ENCODE measurements around the gene AFM.

AFM gene

DNA sequence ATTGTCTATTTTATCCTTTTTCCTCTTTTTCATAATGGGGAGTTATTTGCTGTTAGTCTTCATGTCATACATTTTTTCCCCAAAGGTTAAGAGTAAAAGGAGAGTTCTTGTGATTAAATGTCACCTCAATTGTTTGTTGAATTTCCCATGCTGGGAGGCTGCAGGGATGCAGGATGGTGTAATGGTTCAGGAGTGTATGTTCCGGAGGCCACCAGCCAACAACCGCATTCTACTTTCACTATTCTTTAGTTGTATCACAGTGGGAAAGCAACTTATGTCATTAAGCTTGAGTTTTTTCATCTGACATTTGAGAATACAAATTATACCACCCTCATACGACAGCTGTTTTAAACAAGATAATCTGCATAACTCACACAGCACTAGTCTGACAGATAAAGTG is 30.1 kb upstream of the AFM start:
- no peak overlapping the region for H3K27ac ChIP-seq
- H3K4me3 ChIP-seq (ENCODE audit: low read depth, low read length): no peak overlapping the region
- TF ChIP-seq, protein P1, sequence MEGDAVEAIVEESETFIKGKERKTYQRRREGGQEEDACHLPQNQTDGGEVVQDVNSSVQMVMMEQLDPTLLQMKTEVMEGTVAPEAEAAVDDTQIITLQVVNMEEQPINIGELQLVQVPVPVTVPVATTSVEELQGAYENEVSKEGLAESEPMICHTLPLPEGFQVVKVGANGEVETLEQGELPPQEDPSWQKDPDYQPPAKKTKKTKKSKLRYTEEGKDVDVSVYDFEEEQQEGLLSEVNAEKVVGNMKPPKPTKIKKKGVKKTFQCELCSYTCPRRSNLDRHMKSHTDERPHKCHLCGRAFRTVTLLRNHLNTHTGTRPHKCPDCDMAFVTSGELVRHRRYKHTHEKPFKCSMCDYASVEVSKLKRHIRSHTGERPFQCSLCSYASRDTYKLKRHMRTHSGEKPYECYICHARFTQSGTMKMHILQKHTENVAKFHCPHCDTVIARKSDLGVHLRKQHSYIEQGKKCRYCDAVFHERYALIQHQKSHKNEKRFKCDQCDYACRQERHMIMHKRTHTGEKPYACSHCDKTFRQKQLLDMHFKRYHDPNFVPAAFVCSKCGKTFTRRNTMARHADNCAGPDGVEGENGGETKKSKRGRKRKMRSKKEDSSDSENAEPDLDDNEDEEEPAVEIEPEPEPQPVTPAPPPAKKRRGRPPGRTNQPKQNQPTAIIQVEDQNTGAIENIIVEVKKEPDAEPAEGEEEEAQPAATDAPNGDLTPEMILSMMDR (IDR thresholded peaks at IDR 0.05; ENCODE audit: low read depth, low read length): no peak
- no peaks in the 10 kb centered on the region for H3K36me3 ChIP-seq
- H3K9me3 ChIP-seq (ENCODE audit: severe bottlenecking): no peaks in the 10 kb centered on the region
- no peaks in the 10 kb centered on the region for H3K27me3 ChIP-seq (ENCODE audit: insufficient read depth, low read depth, severe bottlenecking)
- no peak for DNase-seq

DNA sequence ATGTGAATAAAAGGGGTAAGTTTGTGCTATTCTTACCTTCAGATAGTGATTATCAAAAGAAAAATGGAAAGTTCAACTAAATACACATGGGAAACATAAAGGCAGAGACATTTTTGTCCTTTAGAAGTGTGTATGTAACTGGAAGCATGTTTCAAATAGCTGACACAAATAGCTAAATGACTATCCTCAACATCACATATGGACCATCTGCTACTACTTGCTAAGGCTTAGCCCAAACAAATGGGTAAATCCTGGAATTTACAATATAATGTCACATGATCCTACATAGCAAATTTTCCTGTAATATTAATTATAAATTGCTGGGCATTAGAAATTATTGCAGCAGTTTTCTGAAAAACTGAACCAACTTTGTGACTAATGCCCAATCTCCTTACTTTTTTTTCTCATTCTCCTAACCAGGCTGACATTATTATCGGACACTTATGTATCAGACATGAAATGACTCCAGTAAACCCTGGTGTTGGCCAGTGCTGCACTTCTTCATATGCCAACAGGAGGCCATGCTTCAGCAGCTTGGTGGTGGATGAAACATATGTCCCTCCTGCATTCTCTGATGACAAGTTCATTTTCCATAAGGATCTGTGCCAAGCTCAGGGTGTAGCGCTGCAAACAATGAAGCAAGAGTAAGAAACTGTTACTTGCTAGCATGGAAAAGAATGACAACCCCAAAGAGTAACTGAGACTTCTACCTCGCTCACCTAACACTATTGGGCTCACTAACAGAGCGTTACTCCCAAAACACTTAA is 29.4 kb upstream of the AFM start:
- TF ChIP-seq, protein P1 (IDR thresholded peaks at IDR 0.05; ENCODE audit: low read depth, low read length): no peak
- Histone ChIP-seq H3K27ac (no peak overlapping the region), H3K9me3 (ENCODE audit: severe bottlenecking) (no peaks in the 10 kb centered on the region), H3K36me3 (no peaks in the 10 kb centered on the region), H3K27me3 (ENCODE audit: insufficient read depth, low read depth, severe bottlenecking) (no peaks in the 10 kb centered on the region), H3K4me3 (ENCODE audit: low read depth, low read length) (no peak overlapping the region)
- no peak for DNase-seq

DNA sequence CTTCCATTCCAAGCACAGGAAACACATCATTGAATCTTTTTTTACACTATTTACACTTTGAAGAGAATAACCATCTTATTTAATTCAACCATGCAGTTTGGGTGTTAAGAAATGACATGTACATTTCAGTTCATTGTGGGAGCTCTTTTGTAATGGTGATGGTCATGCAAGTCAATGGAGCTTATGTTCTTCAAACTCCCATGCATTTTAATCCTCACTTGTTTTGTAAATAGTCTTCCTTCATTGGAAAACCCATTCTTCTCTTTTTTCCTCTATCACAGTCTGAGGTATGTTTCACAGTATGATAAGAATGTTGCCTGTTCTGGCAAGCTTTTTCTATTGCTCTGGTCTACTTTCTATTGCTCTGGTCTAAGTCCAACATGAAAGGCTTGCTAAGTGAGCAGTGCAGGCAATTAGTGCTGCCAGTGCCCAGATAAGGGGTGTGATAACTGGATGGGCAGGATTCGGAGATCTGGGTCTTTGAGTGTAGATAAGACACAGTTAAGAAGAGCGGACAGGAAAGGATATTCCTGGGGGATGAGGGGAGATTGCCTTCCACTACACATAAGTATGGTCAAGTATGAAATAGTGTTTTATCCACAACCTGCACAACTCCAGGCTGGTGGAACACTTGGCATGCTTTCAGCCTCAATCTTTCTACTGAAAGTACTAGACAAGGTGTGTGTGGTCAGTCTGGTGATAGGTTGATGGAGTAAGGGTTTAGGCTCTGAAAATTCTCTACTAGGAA is 28.4 kb upstream of the AFM start:
- no peaks in the 10 kb centered on the region for H3K9me3 ChIP-seq (ENCODE audit: severe bottlenecking)
- no peak overlapping the region for H3K4me3 ChIP-seq (ENCODE audit: low read depth, low read length)
- H3K36me3 ChIP-seq: no peaks in the 10 kb centered on the region
- TF ChIP-seq, protein P1 (IDR thresholded peaks at IDR 0.05; ENCODE audit: low read depth, low read length): no peak
- no peaks in the 10 kb centered on the region for H3K27me3 ChIP-seq (ENCODE audit: insufficient read depth, low read depth, severe bottlenecking)
- DNase-seq: no peak
- no peak overlapping the region for H3K27ac ChIP-seq

DNA sequence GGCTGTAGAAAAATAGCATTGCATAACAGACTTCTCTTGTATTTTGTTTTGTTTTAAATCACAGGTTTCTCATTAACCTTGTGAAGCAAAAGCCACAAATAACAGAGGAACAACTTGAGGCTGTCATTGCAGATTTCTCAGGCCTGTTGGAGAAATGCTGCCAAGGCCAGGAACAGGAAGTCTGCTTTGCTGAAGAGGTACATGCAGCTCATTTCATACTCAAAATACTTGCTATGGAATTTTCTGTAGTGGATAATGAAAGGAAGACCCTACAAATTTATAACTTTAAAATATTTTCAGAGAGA is 27.9 kb upstream of the AFM start:
- Histone ChIP-seq H3K27me3 (ENCODE audit: insufficient read depth, low read depth, severe bottlenecking) (no peaks in the 10 kb centered on the region), H3K9me3 (ENCODE audit: severe bottlenecking) (no peaks in the 10 kb centered on the region), H3K4me3 (ENCODE audit: low read depth, low read length) (no peak overlapping the region), H3K36me3 (no peaks in the 10 kb centered on the region), H3K27ac (no peak overlapping the region)
- TF ChIP-seq, protein P1 (IDR thresholded peaks at IDR 0.05; ENCODE audit: low read depth, low read length): no peak
- DNase-seq: no peak

DNA sequence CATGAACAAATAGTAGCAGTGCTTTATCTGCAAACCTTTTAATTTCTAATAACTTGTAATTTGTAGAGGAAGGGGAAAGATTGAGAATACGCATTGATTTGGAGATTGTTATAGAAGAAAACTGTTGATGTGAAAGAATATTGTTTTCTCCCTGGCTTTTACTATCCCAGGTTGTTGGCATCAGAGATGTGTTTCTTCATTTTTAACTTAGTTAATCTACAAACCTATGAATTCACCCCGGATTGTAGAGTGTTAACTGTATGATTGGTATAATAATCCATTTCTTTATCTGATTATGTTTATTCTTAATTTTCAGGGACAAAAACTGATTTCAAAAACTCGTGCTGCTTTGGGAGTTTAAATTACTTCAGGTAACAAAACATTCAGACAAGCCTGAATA is 26.6 kb upstream of the AFM start:
- no peaks in the 10 kb centered on the region for H3K9me3 ChIP-seq (ENCODE audit: severe bottlenecking)
- H3K4me3 ChIP-seq (ENCODE audit: low read depth, low read length): no peak overlapping the region
- no peak overlapping the region for H3K27ac ChIP-seq
- TF ChIP-seq, protein P1 (IDR thresholded peaks at IDR 0.05; ENCODE audit: low read depth, low read length): no peak
- H3K27me3 ChIP-seq (ENCODE audit: insufficient read depth, low read depth, severe bottlenecking): no peaks in the 10 kb centered on the region
- H3K36me3 ChIP-seq: no peaks in the 10 kb centered on the region
- no peak for DNase-seq
